Endothelial cell (in vitro differentiated cells): Measurements from ENCODE around the gene PHACTR1. TPM values are rescaled to one million over a fixed set of nuclear protein-coding genes. Genes with fewer than 3 reads are reported as not detected.

ENCODE experiments used
- DNase-seq: peaks from one replicate; pipeline ENCODE4 v3.0.0; 2021; ENCODE audit warnings: low spot score
- H3K27ac Mint-ChIP-seq: one replicate; pipeline ENCODE4 v1.8.0; 2021; ENCODE audit warnings: mixed read lengths, inconsistent platforms; ENCODE audit not compliant: unreplicated experiment
- H3K27me3 Mint-ChIP-seq: one replicate; pipeline ENCODE4 v1.8.0; 2021; ENCODE audit warnings: mild to moderate bottlenecking, moderate library complexity, mixed read lengths, inconsistent platforms; ENCODE audit not compliant: unreplicated experiment
- H3K36me3 Mint-ChIP-seq: one replicate; pipeline ENCODE4 v1.8.0; 2021; ENCODE audit warnings: mild to moderate bottlenecking, low read depth, mixed read lengths, inconsistent platforms; ENCODE audit not compliant: unreplicated experiment
- H3K4me1 Mint-ChIP-seq: one replicate; pipeline ENCODE4 v1.8.0; 2021; ENCODE audit warnings: mild to moderate bottlenecking, mixed read lengths, inconsistent platforms; ENCODE audit not compliant: unreplicated experiment
- H3K4me3 Mint-ChIP-seq: one replicate; pipeline ENCODE4 v1.8.0; 2021; ENCODE audit warnings: mild to moderate bottlenecking, mixed read lengths, inconsistent platforms; ENCODE audit not compliant: unreplicated experiment
- H3K9me3 Mint-ChIP-seq: one replicate; pipeline ENCODE4 v1.8.0; 2021; ENCODE audit warnings: mixed read lengths, inconsistent platforms; ENCODE audit not compliant: unreplicated experiment
- total RNA-seq: library from RNA; stranded (reverse); fragmentation: NEBNext Ultra II Directional; extraction: Animal tissue kit (Norgen Biotek cat#: 25700); gene quantifications from one replicate; pipeline ENCODE4 v1.2.1, GENCODE V29; 2021; ENCODE audit not compliant: unreplicated experiment
- TF ChIP-seq, protein P1 (sequence below): fragments of 200-600 bp; sonication (generic); IDR thresholded peaks from one replicate; pipeline ENCODE4 v1.5.0; 2021; ENCODE audit warnings: antibody characterized with exemption; ENCODE audit not compliant: unreplicated experiment

The PHACTR1 gene
- total RNA-seq, 1 donor from 2014 or later: 39.9 TPM

DNA sequence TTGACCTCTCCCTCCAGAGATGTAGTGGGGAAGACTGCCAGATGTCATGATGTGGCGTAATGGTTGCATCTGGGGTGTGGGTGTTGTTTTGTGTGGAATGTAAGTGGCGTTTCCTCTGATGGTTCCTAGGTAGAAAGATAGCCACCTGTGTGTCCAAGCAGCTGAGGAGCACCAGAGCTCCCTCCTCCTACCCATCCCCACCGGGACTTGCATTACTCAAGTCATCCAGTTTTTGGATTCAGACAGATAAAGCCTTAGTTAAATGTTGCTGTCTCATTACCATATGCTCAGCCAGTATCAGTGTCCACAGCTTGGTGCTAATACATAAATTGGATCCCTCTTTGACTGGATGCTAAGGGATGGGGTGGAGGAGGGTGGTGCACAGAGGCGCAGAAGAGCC lies 329.5 kb downstream of the PHACTR1 start:
- TF ChIP-seq, protein P1, sequence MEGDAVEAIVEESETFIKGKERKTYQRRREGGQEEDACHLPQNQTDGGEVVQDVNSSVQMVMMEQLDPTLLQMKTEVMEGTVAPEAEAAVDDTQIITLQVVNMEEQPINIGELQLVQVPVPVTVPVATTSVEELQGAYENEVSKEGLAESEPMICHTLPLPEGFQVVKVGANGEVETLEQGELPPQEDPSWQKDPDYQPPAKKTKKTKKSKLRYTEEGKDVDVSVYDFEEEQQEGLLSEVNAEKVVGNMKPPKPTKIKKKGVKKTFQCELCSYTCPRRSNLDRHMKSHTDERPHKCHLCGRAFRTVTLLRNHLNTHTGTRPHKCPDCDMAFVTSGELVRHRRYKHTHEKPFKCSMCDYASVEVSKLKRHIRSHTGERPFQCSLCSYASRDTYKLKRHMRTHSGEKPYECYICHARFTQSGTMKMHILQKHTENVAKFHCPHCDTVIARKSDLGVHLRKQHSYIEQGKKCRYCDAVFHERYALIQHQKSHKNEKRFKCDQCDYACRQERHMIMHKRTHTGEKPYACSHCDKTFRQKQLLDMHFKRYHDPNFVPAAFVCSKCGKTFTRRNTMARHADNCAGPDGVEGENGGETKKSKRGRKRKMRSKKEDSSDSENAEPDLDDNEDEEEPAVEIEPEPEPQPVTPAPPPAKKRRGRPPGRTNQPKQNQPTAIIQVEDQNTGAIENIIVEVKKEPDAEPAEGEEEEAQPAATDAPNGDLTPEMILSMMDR: no peak
- Mint-ChIP-seq H3K27ac (no peak overlapping the region), H3K9me3 (no peaks in the 10 kb centered on the region), H3K4me3 (no peak overlapping the region), H3K27me3 (no peaks in the 10 kb centered on the region), H3K4me1 (peaks cover 9% of the 10 kb centered on the region), H3K36me3 (no peaks in the 10 kb centered on the region)
- no peak for DNase-seq

DNA sequence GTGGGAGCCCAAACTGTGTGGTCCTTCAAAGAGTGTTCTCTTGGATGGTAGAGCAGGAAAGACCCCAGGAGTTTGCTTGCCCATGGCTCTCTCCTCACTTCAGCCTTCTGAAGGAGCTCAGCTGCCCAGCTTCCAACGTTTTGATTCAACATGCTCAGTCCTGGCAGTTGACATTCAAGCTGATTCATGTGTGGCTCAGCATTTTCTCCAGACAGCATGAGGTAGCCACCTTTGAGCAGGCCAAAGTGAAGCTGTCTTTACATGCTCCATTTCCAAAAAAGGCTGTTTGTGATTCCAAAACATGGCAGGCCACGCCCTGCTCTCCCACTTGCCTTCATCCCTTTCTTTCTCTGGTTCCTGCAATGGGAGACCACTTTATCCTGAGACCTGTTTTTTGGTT lies 331.5 kb downstream of the PHACTR1 start:
- Mint-ChIP-seq H3K27ac (no peak overlapping the region), H3K9me3 (no peaks in the 10 kb centered on the region), H3K36me3 (no peaks in the 10 kb centered on the region), H3K4me3 (no peak overlapping the region), H3K4me1 (peaks cover 9% of the 10 kb centered on the region), H3K27me3 (no peaks in the 10 kb centered on the region)
- TF ChIP-seq, protein P1: no peak
- DNase-seq: no peak

DNA sequence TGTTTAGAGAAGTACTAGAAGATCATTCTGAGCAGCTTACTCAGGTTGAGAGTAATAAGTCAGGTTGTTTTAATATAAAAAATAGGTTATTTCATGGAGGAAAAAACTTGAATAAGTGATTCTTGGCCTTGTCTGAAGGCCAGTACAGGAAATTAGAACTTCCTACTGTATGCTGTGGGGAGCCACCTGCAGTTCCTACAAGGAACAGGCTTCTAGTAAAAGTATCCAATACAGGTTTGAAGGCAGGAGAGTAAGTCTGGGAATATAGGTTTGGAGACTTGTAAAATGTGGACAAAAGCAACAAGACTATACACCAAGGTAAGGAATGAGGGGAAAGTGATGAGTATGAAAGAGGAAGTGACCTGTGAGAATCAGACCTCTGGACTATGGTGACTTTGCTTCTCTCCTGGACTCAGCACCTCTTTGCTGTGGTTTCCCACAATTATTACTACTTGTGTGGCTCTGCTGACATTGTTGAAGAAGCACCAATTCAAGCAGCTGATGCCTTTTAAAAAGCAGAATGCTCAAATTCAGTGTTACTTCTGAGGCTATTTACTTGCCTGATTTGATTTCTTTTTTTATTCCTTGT lies 333.2 kb downstream of the PHACTR1 start:
- H3K9me3 Mint-ChIP-seq: no peaks in the 10 kb centered on the region
- H3K36me3 Mint-ChIP-seq: peaks cover 5% of the 10 kb centered on the region
- no peaks in the 10 kb centered on the region for H3K27me3 Mint-ChIP-seq

DNA sequence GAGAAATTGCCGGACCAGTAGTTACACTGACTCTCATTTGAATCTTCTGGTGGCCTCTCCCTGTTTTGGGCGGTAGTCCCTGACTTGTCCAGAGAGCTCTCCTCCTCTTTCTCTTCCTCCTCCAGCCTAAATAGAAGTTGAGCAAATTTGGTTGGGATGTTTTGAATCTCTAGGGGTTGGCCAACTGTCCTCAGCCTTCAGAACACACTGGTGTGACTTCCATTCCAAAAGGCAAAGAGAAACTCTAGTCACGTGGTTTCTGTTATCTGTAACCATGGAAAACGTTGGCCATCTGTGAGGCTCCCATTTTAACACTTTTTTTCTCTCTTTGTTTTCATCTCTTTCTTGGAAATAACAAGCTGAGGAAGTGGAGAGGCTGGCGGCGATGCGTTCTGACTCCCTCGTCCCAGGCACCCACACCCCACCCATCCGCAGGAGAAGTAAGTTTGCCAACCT lies 336.5 kb downstream of the PHACTR1 start:
- peaks cover 17% of the 10 kb centered on the region for H3K4me1 Mint-ChIP-seq
- H3K27ac Mint-ChIP-seq: no peak overlapping the region
- no peak overlapping the region for H3K4me3 Mint-ChIP-seq
- TF ChIP-seq, protein P1: no peak
- H3K36me3 Mint-ChIP-seq: peaks cover 9% of the 10 kb centered on the region
- DNase-seq: no peak
- H3K27me3 Mint-ChIP-seq: no peaks in the 10 kb centered on the region
- H3K9me3 Mint-ChIP-seq: no peaks in the 10 kb centered on the region

More for the DNA sequence above, 333.2 kb downstream of the PHACTR1 start:
- DNase-seq: no peak
- peaks cover 15% of the 10 kb centered on the region for H3K4me1 Mint-ChIP-seq
- TF ChIP-seq, protein P1: no peak
- H3K4me3 Mint-ChIP-seq: no peak overlapping the region
- no peak overlapping the region for H3K27ac Mint-ChIP-seq

DNA sequence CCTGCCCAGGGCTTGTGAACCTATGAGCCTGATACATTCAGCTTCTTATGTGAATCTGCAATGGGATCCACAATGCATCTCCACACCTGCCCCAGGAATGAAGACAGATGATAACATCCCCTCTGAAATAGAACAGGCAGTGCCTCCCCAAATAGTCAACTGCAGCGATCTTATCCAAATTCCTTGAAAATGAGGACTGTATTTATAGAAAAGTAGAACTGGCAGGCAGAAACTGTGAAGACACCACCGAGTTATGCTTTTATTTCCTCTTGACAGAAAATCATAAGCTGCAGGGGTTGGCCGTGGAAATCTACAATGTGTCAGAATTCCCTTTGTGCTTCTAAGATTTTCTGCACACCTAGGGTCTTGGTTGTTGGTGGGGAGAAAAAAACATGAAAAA lies 341.5 kb downstream of the PHACTR1 start:
- no peak overlapping the region for H3K4me3 Mint-ChIP-seq
- H3K27me3 Mint-ChIP-seq: no peaks in the 10 kb centered on the region

More for the DNA sequence above, 341.5 kb downstream of the PHACTR1 start:
- no peak overlapping the region for H3K27ac Mint-ChIP-seq
- peaks cover 9% of the 10 kb centered on the region for H3K36me3 Mint-ChIP-seq
- peaks cover 8% of the 10 kb centered on the region for H3K4me1 Mint-ChIP-seq
- TF ChIP-seq, protein P1: no peak
- no peak for DNase-seq
- no peaks in the 10 kb centered on the region for H3K9me3 Mint-ChIP-seq
